Fibroblast of lung (primary cell): ENCODE measurements around the gene LTBP2. TPM values are rescaled to one million over a fixed set of nuclear protein-coding genes. Genes with fewer than 3 reads are reported as not detected.

Experiments
- DNase-seq, 2 donors: peaks; one replicate each; pipeline versions ENCODE4 v3.0.0 to v3.0.0-alpha.2; 2010; ENCODE audit warnings: low read depth in 2 of 2
- H2AFZ ChIP-seq: 2 replicates; pipeline ENCODE4 v1.5.1; 2012; ENCODE audit warnings: low read length, control low read depth, inconsistent platforms
- H3K27ac ChIP-seq: 2 replicates; pipeline ENCODE4 v1.5.1; 2011; ENCODE audit warnings: low read length, control low read depth; ENCODE audit not compliant: insufficient read depth
- H3K27me3 ChIP-seq: 2 replicates; pipeline ENCODE4 v1.5.1; 2011; ENCODE audit warnings: mild to moderate bottlenecking, low read length; ENCODE audit not compliant: control insufficient read depth, insufficient read depth
- H3K36me3 ChIP-seq: 2 replicates; pipeline ENCODE4 v1.5.1; 2011; ENCODE audit warnings: low read length; ENCODE audit not compliant: control insufficient read depth, insufficient read depth
- H3K4me1 ChIP-seq: 2 replicates; pipeline ENCODE4 v1.5.1; 2011; ENCODE audit warnings: low read length; ENCODE audit not compliant: control insufficient read depth, insufficient read depth; ENCODE audit errors: extremely low read depth
- H3K4me2 ChIP-seq: 2 replicates; pipeline ENCODE4 v1.5.1; 2011; ENCODE audit warnings: low read length, control low read depth; ENCODE audit not compliant: insufficient read depth; ENCODE audit errors: extremely low read depth
- H3K4me3 ChIP-seq, 4 experiments: fragments of 200-600 bp in 1 of 4; sonication (generic) in 1 of 4; replicated peaks in 1 of 4; 2 replicates each; pipeline ENCODE4 v1.5.1; 2011 to 2016; ENCODE audit warnings: low read length in 4 of 4, low read depth in 3 of 4, mild to moderate bottlenecking in 3 of 4, control low read depth in 2 of 4, inconsistent platforms in 1 of 4, mixed read lengths in 1 of 4; ENCODE audit not compliant: insufficient read depth in 1 of 4; ENCODE audit errors: control extremely low read depth in 1 of 4
- H3K79me2 ChIP-seq: 2 replicates; pipeline ENCODE4 v1.5.1; 2012; ENCODE audit warnings: mild to moderate bottlenecking, low read length, inconsistent platforms; ENCODE audit not compliant: control insufficient read depth, insufficient read depth
- H3K9ac ChIP-seq: 2 replicates; pipeline ENCODE4 v1.5.1; 2011; ENCODE audit warnings: mild to moderate bottlenecking, low read length, control low read depth; ENCODE audit not compliant: insufficient read depth
- H3K9me3 ChIP-seq: 2 replicates; pipeline ENCODE4 v1.5.1; 2012; ENCODE audit warnings: low read depth, low read length; ENCODE audit not compliant: control insufficient read depth, insufficient read depth
- H4K20me1 ChIP-seq: 2 replicates; pipeline ENCODE4 v1.5.1; 2011; ENCODE audit warnings: low read length; ENCODE audit not compliant: control insufficient read depth, insufficient read depth; ENCODE audit errors: extremely low read depth
- EZH2 ChIP-seq: IDR thresholded peaks from 2 replicates; pipeline ENCODE4 v1.5.1; 2012; ENCODE audit warnings: low read length, control low read depth, mild to moderate bottlenecking; ENCODE audit errors: missing control alignments
- polyA plus RNA-seq, 2 donors: library from polyadenylated mRNA; depleted of rRNA in 1 of 2; stranded (reverse) in 1 of 2; unstranded in 1 of 2; fragments of >200 nt; gene quantifications; 2 replicates each; pipeline ENCODE4 v1.2.1, GENCODE V29; 2011 to 2012; ENCODE audit warnings: missing spikeins in 1 of 2
- total RNA-seq: library from RNA; depleted of rRNA; stranded (reverse); fragments of >200 nt; gene quantifications from 2 replicates; pipeline ENCODE4 v1.2.1, GENCODE V29; 2014
- TF ChIP-seq, protein P1 (sequence below), 2 donors: IDR thresholded peaks in 1 of 2; conservative IDR thresholded peaks in 1 of 2; 1 replicate in 1 of 2; 2 replicates in 1 of 2; pipeline ENCODE4 v1.5.1; 2011 to 2012; ENCODE audit warnings: low read length in 2 of 2, control low read depth in 1 of 2, inconsistent platforms in 1 of 2, low read depth in 1 of 2, mild to moderate bottlenecking in 1 of 2

The LTBP2 gene
- total and polyA plus RNA-seq, 2 donors (not counting 1 experiment from before 2014, with no cell fraction given), result 108 to 514 TPM

DNA sequence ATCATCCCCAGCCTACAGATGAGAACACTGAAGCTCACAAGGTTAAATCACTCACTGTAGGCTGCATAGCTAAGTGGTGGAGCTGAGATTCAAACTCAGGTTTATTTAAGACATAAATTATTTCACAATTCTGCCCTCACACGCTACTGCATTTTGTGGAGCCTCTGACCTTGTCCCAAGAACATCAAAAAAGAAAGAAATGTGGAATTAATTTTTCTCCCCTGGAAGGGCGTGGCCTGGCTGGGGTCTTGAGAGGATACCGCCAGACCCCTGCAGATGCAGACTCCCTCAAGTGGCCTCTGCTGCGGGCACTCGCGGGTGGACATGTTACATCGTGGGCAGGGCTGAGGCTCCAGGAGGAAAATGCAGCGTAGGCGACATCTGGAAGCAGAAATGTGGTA lies 40.6 kb downstream of the LTBP2 start:
- H3K79me2 ChIP-seq, result peaks cover 74% of the 10 kb centered on the region
- DNase-seq, result peak; percentile 64 to 71
- H3K4me1 ChIP-seq, result peaks cover 80% of the 10 kb centered on the region
- H3K36me3 ChIP-seq, result peaks cover 13% of the 10 kb centered on the region
- H3K27ac ChIP-seq, result peak overlapping the region; percentile 97
- no peak overlapping the region for H2AFZ ChIP-seq
- H3K4me3 ChIP-seq, result peak overlapping the region in 2 of 4 experiments; percentile 26
- no peaks in the 10 kb centered on the region for H3K9me3 ChIP-seq
- H3K27me3 ChIP-seq, result no peaks in the 10 kb centered on the region
- H4K20me1 ChIP-seq, result no peaks in the 10 kb centered on the region
- H3K4me2 ChIP-seq, result peak overlapping the region; percentile 55
- TF ChIP-seq, protein P1, sequence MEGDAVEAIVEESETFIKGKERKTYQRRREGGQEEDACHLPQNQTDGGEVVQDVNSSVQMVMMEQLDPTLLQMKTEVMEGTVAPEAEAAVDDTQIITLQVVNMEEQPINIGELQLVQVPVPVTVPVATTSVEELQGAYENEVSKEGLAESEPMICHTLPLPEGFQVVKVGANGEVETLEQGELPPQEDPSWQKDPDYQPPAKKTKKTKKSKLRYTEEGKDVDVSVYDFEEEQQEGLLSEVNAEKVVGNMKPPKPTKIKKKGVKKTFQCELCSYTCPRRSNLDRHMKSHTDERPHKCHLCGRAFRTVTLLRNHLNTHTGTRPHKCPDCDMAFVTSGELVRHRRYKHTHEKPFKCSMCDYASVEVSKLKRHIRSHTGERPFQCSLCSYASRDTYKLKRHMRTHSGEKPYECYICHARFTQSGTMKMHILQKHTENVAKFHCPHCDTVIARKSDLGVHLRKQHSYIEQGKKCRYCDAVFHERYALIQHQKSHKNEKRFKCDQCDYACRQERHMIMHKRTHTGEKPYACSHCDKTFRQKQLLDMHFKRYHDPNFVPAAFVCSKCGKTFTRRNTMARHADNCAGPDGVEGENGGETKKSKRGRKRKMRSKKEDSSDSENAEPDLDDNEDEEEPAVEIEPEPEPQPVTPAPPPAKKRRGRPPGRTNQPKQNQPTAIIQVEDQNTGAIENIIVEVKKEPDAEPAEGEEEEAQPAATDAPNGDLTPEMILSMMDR (conservative IDR thresholded peaks at IDR 0.05 in 1 of 2, IDR thresholded peaks at IDR 0.05 in 1 of 2; ENCODE audit: low read depth in 1 of 2, low read length in 2 of 2), result no peak
- TF ChIP-seq EZH2, result no peak
- peak overlapping the region; percentile 58 for H3K9ac ChIP-seq

DNA sequence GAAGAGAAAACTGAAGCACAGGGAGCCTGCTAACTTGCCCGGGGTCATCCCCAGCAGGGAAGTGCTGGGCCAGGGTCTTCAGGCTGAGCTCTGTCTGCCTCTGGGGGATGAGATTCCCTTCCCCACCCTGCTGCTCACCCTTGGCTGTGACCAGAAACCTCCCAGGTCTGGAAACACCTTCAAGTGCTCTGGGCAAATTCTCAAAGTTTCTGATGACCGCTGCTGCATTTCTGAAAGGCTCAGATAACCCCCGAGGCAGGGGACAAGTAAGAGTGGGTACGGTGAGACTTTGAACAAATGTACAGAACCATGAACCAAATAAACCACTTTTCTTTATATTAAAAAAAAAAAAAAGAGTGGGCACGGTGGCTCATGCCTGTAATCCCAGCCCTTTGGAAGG lies 41.3 kb downstream of the LTBP2 start:
- H3K9ac ChIP-seq, result peak overlapping the region; percentile 41
- peak overlapping the region; percentile 97 for H3K27ac ChIP-seq
- H3K4me1 ChIP-seq, result peaks cover 78% of the 10 kb centered on the region
- no peak for DNase-seq
- H3K9me3 ChIP-seq, result no peaks in the 10 kb centered on the region
- TF ChIP-seq EZH2, result no peak
- TF ChIP-seq, protein P1 (conservative IDR thresholded peaks at IDR 0.05 in 1 of 2, IDR thresholded peaks at IDR 0.05 in 1 of 2; ENCODE audit: low read depth in 1 of 2, low read length in 2 of 2), result no peak
- no peak overlapping the region for H2AFZ ChIP-seq
- H3K4me2 ChIP-seq, result peak overlapping the region; percentile 37
- H3K79me2 ChIP-seq, result peaks cover 67% of the 10 kb centered on the region
- no peaks in the 10 kb centered on the region for H4K20me1 ChIP-seq
- H3K4me3 ChIP-seq, result no peak overlapping the region
- H3K36me3 ChIP-seq, result peaks cover 13% of the 10 kb centered on the region
- no peaks in the 10 kb centered on the region for H3K27me3 ChIP-seq

DNA sequence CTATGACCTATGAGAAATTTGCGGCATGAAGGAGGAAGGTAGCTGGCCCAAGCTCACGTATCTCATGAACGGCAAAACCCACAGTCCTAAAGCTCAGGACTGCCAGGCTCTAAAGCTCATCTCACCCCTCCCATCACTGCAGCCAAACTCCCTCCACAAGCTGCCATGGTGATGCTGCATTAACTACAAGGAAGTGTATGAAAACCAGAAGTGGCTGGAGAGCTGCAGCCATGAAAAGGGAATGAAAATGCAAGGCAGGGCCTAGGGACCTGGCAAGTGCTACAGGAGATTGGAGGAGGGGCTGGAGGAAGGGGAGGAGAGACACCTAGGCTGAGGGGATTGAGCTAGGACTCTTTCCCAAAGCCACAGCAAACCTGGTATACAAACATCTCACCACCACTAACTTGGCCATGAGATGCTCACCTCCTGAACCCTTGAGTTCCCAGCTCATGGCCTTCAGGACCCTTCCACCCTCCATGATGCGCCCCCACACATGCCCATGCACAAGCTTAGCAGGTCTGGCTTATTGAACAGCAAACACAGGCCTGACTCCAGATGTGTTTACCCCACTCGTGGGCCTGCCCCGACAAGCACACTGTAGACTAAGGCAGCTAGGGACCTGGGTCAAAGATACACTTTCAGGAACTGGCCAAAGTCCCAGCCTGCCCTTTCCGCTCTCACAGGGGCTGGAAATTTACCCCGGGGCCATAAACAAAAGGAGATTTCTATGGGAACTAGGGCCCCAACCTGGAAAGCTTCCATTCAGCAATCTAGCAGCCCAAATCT lies 42.0 kb downstream of the LTBP2 start:
- Histone ChIP-seq H3K27me3 (no peaks in the 10 kb centered on the region), H3K9me3 (no peaks in the 10 kb centered on the region), H3K4me3 (no peak overlapping the region), H3K9ac (peak overlapping the region; percentile 45), H3K79me2 (peaks cover 67% of the 10 kb centered on the region), H3K36me3 (peaks cover 12% of the 10 kb centered on the region), H3K27ac (peak overlapping the region; percentile 97), H2AFZ (no peak overlapping the region), H3K4me1 (peaks cover 74% of the 10 kb centered on the region), H3K4me2 (peak overlapping the region; percentile 44), H4K20me1 (no peaks in the 10 kb centered on the region)
- TF ChIP-seq, protein P1 (conservative IDR thresholded peaks at IDR 0.05 in 1 of 2, IDR thresholded peaks at IDR 0.05 in 1 of 2; ENCODE audit: low read depth in 1 of 2, low read length in 2 of 2), result no peak
- TF ChIP-seq EZH2, result no peak
- peak in 1 of 2 donors; percentile 76 for DNase-seq
